ENCODE measurements around the gene TMEM117.
"Not testable (repeated sequence)": the region's sequence is repeated elsewhere in the genome, so short reads cannot be mapped to it uniquely, and the experiment has no call there.

TMEM117 gene

GRCh38 chr12:44246482-44247105 is 410.7 kb downstream of the TMEM117 start:
- Histone ChIP-seq H3K27ac (ENCODE audit: low read length) (no peak overlapping the region), H3K4me3 (ENCODE audit: low read length) (no peak overlapping the region), H3K9me3 (ENCODE audit: insufficient read depth, low read depth, low read length) (no peaks in the 10 kb centered on the region), H3K9ac (ENCODE audit: low read depth, low read length) (no peak overlapping the region), H3K27me3 (ENCODE audit: insufficient read depth, low read length) (no peaks in the 10 kb centered on the region), H3K36me3 (ENCODE audit: insufficient read depth, low read depth, low read length) (no peaks in the 10 kb centered on the region), H3K4me1 (ENCODE audit: insufficient read depth, low read length) (no peaks in the 10 kb centered on the region)

- Histone ChIP-seq H3K27me3 (ENCODE audit: insufficient read depth, low read length) (no peaks in the 10 kb centered on the region), H3K36me3 (ENCODE audit: insufficient read depth, low read depth, low read length) (no peaks in the 10 kb centered on the region), H3K9ac (ENCODE audit: low read depth, low read length) (no peak overlapping the region), H3K4me3 (ENCODE audit: low read length) (no peak overlapping the region), H3K27ac (ENCODE audit: low read length) (no peak overlapping the region), H3K9me3 (ENCODE audit: insufficient read depth, low read depth, low read length) (no peaks in the 10 kb centered on the region), H3K4me1 (ENCODE audit: insufficient read depth, low read length) (no peaks in the 10 kb centered on the region)
Observed at GRCh38 chr12:44247588-44247987, 411.7 kb downstream of the TMEM117 start.

GRCh38 chr12:44248436-44248835 is 412.6 kb downstream of the TMEM117 start:
- H3K36me3 ChIP-seq (ENCODE audit: insufficient read depth, low read depth, low read length) = no peaks in the 10 kb centered on the region
- H3K4me1 ChIP-seq (ENCODE audit: insufficient read depth, low read length) = no peaks in the 10 kb centered on the region
- no peak overlapping the region for H3K27ac ChIP-seq (ENCODE audit: low read length)
- H3K9me3 ChIP-seq (ENCODE audit: insufficient read depth, low read depth, low read length) = no peaks in the 10 kb centered on the region
- H3K9ac ChIP-seq (ENCODE audit: low read depth, low read length) = no peak overlapping the region
- no peak overlapping the region for H3K4me3 ChIP-seq (ENCODE audit: low read length)
- no peaks in the 10 kb centered on the region for H3K27me3 ChIP-seq (ENCODE audit: insufficient read depth, low read length)

- not testable (repeated sequence) for H3K4me3 ChIP-seq (ENCODE audit: low read length); H3K36me3 ChIP-seq (ENCODE audit: insufficient read depth, low read depth, low read length); H3K27me3 ChIP-seq (ENCODE audit: insufficient read depth, low read length); H3K27ac ChIP-seq (ENCODE audit: low read length); H3K4me1 ChIP-seq (ENCODE audit: insufficient read depth, low read length); H3K9me3 ChIP-seq (ENCODE audit: insufficient read depth, low read depth, low read length); H3K9ac ChIP-seq (ENCODE audit: low read depth, low read length)
Observed at GRCh38 chr12:44250440-44250839, 414.6 kb downstream of the TMEM117 start.

GRCh38 chr12:44253338-44253856 is 417.5 kb downstream of the TMEM117 start:
- H3K4me1 ChIP-seq (ENCODE audit: insufficient read depth, low read length) = no peaks in the 10 kb centered on the region
- H3K27ac ChIP-seq (ENCODE audit: low read length) = no peak overlapping the region
- H3K9me3 ChIP-seq (ENCODE audit: insufficient read depth, low read depth, low read length) = no peaks in the 10 kb centered on the region
- no peak overlapping the region for H3K9ac ChIP-seq (ENCODE audit: low read depth, low read length)
- H3K36me3 ChIP-seq (ENCODE audit: insufficient read depth, low read depth, low read length) = no peaks in the 10 kb centered on the region
- no peaks in the 10 kb centered on the region for H3K27me3 ChIP-seq (ENCODE audit: insufficient read depth, low read length)
- H3K4me3 ChIP-seq (ENCODE audit: low read length) = no peak overlapping the region

- Histone ChIP-seq H3K9ac (ENCODE audit: low read depth, low read length) (no peak overlapping the region), H3K9me3 (ENCODE audit: insufficient read depth, low read depth, low read length) (no peaks in the 10 kb centered on the region; the same call in 1 of the 2 replicates), H3K4me3 (ENCODE audit: low read length) (no peak overlapping the region), H3K27ac (ENCODE audit: low read length) (no peak overlapping the region), H3K27me3 (ENCODE audit: insufficient read depth, low read length) (no peaks in the 10 kb centered on the region), H3K4me1 (ENCODE audit: insufficient read depth, low read length) (peaks cover 12% of the 10 kb centered on the region; the same call in 1 of the 2 replicates), H3K36me3 (ENCODE audit: insufficient read depth, low read depth, low read length) (no peaks in the 10 kb centered on the region)
Observed at GRCh38 chr12:44258246-44258645, 422.4 kb downstream of the TMEM117 start.

GRCh38 chr12:44259890-44260289 is 424.0 kb downstream of the TMEM117 start:
- Histone ChIP-seq H3K27me3 (ENCODE audit: insufficient read depth, low read length) (no peaks in the 10 kb centered on the region), H3K4me1 (ENCODE audit: insufficient read depth, low read length) (peaks cover 12% of the 10 kb centered on the region; the same call in 1 of the 2 replicates), H3K36me3 (ENCODE audit: insufficient read depth, low read depth, low read length) (no peaks in the 10 kb centered on the region), H3K27ac (ENCODE audit: low read length) (no peak overlapping the region), H3K4me3 (ENCODE audit: low read length) (no peak overlapping the region), H3K9ac (ENCODE audit: low read depth, low read length) (no peak overlapping the region), H3K9me3 (ENCODE audit: insufficient read depth, low read depth, low read length) (no peaks in the 10 kb centered on the region; the same call in 1 of the 2 replicates)

GRCh38 chr12:44260581-44260980 is 424.7 kb downstream of the TMEM117 start:
- Histone ChIP-seq H3K27ac (ENCODE audit: low read length) (no peak overlapping the region), H3K27me3 (ENCODE audit: insufficient read depth, low read length) (no peaks in the 10 kb centered on the region), H3K4me1 (ENCODE audit: insufficient read depth, low read length) (peaks cover 12% of the 10 kb centered on the region; the same call in 1 of the 2 replicates), H3K4me3 (ENCODE audit: low read length) (no peak overlapping the region), H3K9ac (ENCODE audit: low read depth, low read length) (no peak overlapping the region), H3K9me3 (ENCODE audit: insufficient read depth, low read depth, low read length) (no peaks in the 10 kb centered on the region; the same call in 1 of the 2 replicates), H3K36me3 (ENCODE audit: insufficient read depth, low read depth, low read length) (no peaks in the 10 kb centered on the region)

- Histone ChIP-seq H3K9ac (ENCODE audit: low read depth, low read length) (no peak overlapping the region), H3K4me3 (ENCODE audit: low read length) (no peak overlapping the region), H3K4me1 (ENCODE audit: insufficient read depth, low read length) (no peaks in the 10 kb centered on the region), H3K36me3 (ENCODE audit: insufficient read depth, low read depth, low read length) (no peaks in the 10 kb centered on the region), H3K9me3 (ENCODE audit: insufficient read depth, low read depth, low read length) (no peaks in the 10 kb centered on the region), H3K27ac (ENCODE audit: low read length) (no peak overlapping the region), H3K27me3 (ENCODE audit: insufficient read depth, low read length) (no peaks in the 10 kb centered on the region)
Observed at GRCh38 chr12:44285321-44285960, 449.6 kb downstream of the TMEM117 start.

GRCh38 chr12:44286336-44286735 is 450.5 kb downstream of the TMEM117 start:
- H3K4me3 ChIP-seq (ENCODE audit: low read length) = no peak overlapping the region
- H3K9me3 ChIP-seq (ENCODE audit: insufficient read depth, low read depth, low read length) = no peaks in the 10 kb centered on the region
- no peaks in the 10 kb centered on the region for H3K4me1 ChIP-seq (ENCODE audit: insufficient read depth, low read length)
- H3K9ac ChIP-seq (ENCODE audit: low read depth, low read length) = no peak overlapping the region
- H3K27ac ChIP-seq (ENCODE audit: low read length) = no peak overlapping the region
- H3K27me3 ChIP-seq (ENCODE audit: insufficient read depth, low read length) = no peaks in the 10 kb centered on the region
- no peaks in the 10 kb centered on the region for H3K36me3 ChIP-seq (ENCODE audit: insufficient read depth, low read depth, low read length)

GRCh38 chr12:44286821-44287505 is 451.1 kb downstream of the TMEM117 start:
- H3K36me3 ChIP-seq (ENCODE audit: insufficient read depth, low read depth, low read length) = no peaks in the 10 kb centered on the region
- H3K4me1 ChIP-seq (ENCODE audit: insufficient read depth, low read length) = no peaks in the 10 kb centered on the region
- H3K4me3 ChIP-seq (ENCODE audit: low read length) = no peak overlapping the region
- H3K27ac ChIP-seq (ENCODE audit: low read length) = no peak overlapping the region
- no peaks in the 10 kb centered on the region for H3K9me3 ChIP-seq (ENCODE audit: insufficient read depth, low read depth, low read length)
- H3K27me3 ChIP-seq (ENCODE audit: insufficient read depth, low read length) = no peaks in the 10 kb centered on the region
- no peak overlapping the region for H3K9ac ChIP-seq (ENCODE audit: low read depth, low read length)

GRCh38 chr12:44287545-44287944 is 451.7 kb downstream of the TMEM117 start:
- Histone ChIP-seq H3K27ac (ENCODE audit: low read length) (no peak overlapping the region), H3K4me3 (ENCODE audit: low read length) (no peak overlapping the region), H3K9me3 (ENCODE audit: insufficient read depth, low read depth, low read length) (no peaks in the 10 kb centered on the region), H3K9ac (ENCODE audit: low read depth, low read length) (no peak overlapping the region), H3K4me1 (ENCODE audit: insufficient read depth, low read length) (no peaks in the 10 kb centered on the region), H3K27me3 (ENCODE audit: insufficient read depth, low read length) (no peaks in the 10 kb centered on the region), H3K36me3 (ENCODE audit: insufficient read depth, low read depth, low read length) (no peaks in the 10 kb centered on the region)

All from iPS-20b (cell line).